NCI-H2196 (cell line): ENCODE data around the gene PRH2.

ENCODE experiments used
- DNase-seq: peaks from one replicate; lab custom pipeline; 2025; ENCODE audit not compliant: unreplicated experiment; lab: John Stamatoyannopoulos, UW

PRH2 gene

GRCh38 chr12:10928746-10929286 lies at the start of gene PRH2:
PRH2 (plus strand) TSS chr12:10929236; CDS start chr12:10929274, 38 bp downstream.
- DNase-seq: no peak

GRCh38 chr12:10884086-10884725 lies 44.8 kb upstream of the PRH2 start, which contains the start of gene PRH1:
PRH1 (minus strand) TSS chr12:10884255; CDS start chr12:10884217, 38 bp downstream.
- no peak for DNase-seq

DNA sequence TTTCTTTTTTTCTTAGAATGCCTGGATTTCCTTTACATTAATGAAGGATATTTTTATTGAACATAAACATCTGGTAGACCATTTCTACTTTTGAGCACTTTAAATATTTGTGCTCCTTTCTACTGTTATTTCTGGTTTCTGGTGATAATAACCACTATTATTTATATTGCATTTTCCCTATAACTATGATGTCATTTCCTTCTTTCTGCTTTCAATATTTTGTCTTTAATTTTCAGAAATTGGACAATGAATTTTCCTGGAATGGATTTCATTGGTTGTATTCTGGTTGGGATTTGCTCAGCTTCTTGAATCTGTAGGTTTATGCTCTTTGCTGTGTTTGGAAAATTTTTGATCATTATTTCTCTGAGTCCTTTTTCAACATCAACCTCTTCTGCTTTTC lies 39.8 kb upstream of the PRH2 start:
- no peak for DNase-seq

GRCh38 chr12:10891937-10892336 lies 37.1 kb upstream of the PRH2 start:
- DNase-seq: no peak

DNA sequence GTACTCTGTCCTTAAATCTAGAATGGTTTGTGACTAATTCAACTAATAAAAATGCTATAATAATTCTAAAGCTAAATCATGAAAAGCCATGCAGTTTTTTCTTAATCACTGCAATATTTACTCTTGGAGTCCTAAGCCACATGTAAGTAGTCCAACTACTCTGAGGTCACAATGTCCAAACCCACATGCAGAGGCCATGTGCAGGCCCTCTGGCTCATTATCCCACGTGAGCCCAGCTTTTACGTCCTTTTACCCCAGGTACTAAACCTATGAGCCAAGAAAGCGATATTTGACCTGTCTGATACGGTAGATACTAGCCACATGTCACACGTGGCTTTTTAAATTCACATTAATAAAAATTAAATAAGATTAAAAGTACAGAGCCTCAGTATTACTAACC lies 32.2 kb upstream of the PRH2 start:
- no peak for DNase-seq

DNA sequence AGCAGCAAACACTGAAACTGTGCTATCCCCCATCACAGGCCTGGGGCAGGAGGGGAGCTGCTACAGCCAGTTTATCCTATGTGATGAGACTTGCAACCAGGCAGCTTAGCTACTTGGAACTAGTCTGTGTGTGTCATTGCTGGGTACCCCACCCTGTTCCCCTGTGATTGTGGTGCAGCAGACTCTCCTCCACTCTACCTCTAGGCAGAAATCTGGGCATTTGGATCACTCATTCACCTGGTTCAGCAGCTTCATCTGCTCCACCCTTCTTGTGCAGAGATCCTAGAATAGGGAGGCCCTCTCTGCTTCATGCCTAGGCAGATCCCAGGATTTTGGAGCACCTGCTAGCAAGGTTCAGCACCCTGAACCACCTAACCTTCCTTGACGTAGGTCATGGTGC lies 28.5 kb upstream of the PRH2 start:
- no peak for DNase-seq

DNA sequence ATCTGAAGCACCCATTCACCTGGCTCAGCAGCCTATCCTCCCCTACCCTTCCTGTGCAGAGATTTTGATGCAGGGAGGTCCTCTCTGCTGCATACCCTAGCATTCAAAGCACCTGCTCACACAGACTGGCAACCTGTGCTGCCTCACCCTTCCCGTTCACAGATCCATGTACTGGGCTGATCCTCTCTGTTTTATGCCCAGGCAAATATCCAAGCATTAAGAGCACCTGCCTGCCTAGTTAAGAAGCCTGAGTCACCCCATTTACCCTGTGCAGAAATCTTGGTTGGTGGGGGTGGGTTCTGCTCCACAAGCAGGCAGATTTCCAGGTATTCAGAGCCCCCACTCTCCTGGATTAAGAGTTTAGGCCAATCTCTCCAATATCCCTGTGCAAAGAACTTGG lies 28.1 kb upstream of the PRH2 start:
- DNase-seq: no peak

DNA sequence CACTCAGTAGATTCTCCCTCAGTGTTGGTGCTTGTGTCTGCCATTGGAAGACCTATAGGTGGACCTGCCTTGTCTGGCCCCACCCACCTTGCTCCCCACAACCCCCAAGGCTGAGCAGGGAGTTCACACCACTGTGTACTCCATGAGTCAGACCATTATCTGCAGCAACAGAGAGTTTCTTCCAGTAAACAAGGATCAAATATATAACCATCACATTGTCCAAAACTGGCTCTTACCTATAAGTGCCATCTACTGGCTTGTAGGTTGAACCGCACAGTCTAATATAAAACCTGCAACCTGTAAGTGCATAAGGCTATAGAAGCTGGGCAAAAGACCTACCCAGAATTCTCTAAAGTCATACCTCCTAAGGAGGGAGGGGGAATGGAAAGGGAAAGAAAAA lies 27.6 kb upstream of the PRH2 start:
- DNase-seq: no peak

- no peak for DNase-seq
Measured at GRCh38 chr12:10904686-10905085, 24.4 kb upstream of the PRH2 start.

GRCh38 chr12:10909462-10909861 lies 19.6 kb upstream of the PRH2 start, which contains the start of gene TAS2R13:
TAS2R13 (minus strand) TSS chr12:10909562; CDS start chr12:10909298, 264 bp downstream.
- no peak for DNase-seq

- no peak for DNase-seq
Measured at GRCh38 chr12:10910380-10910779, 18.7 kb upstream of the PRH2 start.

DNA sequence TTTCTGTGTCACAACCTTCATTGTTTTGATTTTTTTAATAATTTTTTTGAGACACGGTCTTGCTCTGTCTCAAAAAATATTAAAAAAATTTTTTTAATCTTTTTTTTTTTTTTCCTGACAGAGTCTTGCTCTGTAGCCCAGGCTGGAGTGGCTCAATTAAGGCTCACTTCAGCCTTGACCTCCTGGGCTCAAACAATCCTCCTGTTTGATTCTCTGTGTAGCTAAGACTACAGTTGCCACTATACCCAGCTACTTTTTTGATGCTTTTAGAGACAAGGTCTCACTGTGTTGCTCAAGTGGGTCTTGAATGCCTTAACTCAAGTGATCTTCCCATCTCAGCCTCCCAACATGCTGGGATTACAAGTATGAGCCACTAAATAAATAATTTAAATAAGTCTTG lies 9.2 kb upstream of the PRH2 start:
- DNase-seq: no peak

GRCh38 chr12:10926269-10926668 lies 2.8 kb upstream of the PRH2 start:
- DNase-seq: no peak

DNA sequence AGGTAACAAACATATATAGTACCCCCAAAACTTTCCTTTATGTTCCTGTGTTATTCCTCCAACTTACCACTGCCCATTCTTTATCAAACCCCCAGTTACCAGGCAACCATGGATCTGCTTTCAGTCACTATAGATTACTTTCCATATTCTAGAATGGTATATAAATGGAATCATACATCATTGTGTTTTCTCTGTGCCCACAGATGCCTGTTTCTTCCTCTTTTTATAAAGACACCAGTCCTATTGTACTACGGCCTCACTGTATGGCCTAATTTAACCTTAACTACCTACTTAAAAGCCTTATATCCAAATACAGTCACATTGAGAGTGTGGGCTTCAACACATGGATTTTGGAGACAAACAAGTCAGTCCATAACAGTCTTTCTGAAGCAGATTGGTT lies 7.5 kb downstream of the PRH2 start:
- no peak for DNase-seq

- DNase-seq: no peak
Measured at GRCh38 chr12:10939163-10939562, 10.1 kb downstream of the PRH2 start, which contains the start of gene TAS2R14. TAS2R14 (minus strand) TSS chr12:10939263; CDS start chr12:10939207, 56 bp downstream.

DNA sequence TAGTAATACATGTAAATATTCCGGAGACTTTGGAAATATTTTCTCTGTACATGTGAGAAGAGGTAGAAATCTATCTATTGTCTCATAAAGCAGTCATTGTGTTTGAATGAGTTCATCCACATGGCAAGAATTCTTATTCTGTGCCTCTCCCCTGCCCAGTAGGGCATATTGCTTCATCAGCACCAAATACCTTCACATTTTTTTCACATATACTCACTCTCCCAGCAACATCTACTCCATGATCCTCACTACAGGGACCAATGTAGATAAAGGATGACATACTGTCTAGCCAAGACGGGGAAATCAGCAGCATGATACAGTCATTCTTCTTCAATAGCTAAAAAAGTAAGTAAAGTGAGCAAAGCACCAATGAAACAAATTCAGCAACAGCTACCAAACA lies 11.4 kb downstream of the PRH2 start:
- no peak for DNase-seq

DNA sequence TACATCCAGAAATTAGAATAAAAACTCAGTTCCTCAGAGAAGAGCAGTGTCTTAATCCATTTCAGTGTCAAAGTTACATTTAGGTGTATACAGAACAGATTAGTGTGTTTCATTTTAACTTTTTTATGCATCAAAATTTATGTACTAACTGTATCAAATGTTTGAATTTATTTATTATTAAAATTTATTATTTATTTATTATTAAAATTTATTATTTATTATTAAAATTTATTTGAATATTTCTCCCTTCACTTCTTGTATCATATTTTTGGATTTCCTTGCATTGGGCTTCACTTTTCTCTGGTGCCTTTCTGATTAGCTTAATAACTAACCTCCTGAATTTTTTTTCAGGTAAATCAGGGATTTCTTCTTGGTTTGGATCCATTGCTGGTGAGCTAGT lies 12.3 kb downstream of the PRH2 start:
- no peak for DNase-seq

DNA sequence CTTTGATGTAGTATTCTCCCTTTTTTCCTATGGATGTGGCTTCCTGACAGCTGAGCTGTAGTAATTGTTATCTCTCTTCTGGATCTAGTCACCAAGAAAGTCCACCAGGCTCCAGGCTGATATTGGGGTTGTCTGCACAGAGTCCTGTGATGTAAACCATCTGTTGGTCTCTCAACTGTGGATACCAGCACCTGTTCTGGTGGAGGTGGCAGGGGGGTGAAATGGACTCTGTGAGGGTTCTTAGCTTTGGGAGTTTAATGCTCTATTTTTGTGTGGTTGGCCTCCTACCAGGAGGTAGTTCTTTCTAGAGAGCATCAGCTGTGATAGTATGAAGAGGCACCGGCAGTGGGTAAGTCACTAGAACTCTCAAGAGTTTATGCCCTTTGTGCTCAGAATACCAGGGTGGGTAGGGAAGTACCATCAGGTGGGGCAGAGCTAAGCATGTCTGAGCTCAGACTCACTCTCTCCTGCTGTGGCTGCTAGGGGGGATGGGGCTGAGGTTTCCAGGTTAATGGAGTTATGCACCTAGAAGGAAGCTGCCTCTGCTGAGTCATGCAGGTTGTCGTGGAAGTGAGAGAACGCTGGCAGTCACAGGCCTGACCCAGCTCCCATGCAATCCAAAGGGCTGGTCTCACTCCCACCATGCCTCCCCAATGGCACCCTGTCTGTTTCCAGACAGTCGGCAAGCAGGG lies 13.0 kb downstream of the PRH2 start:
- no peak for DNase-seq

DNA sequence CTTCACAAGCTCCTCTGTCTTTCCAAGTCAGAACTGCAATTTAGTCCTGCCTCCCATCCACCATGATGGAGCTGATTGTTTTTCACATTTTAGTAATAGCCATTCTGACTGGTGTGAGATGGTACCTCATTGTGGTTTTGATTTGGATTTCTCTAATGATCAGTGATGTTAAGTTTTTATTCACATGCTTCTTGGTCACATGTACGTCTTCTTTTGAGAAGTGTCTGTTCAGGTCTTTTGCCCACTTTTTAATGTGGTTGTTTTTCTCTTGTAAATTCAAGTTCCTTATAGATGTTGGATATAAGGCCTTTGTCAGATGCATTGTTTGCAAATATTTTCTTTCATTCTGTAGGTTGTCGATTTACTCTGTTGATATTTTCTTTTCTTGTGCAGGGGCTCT lies 14.1 kb downstream of the PRH2 start:
- DNase-seq: no peak

GRCh38 chr12:10952645-10953044 lies 23.6 kb downstream of the PRH2 start:
- DNase-seq: no peak

- no peak for DNase-seq
Measured at GRCh38 chr12:10956085-10956484, 27.0 kb downstream of the PRH2 start.

- no peak for DNase-seq
Measured at GRCh38 chr12:10957741-10958140, 28.7 kb downstream of the PRH2 start.
